NCI-H69 (cell line): ENCODE results near the gene AAR2.

Experiments
- DNase-seq: peaks from one replicate; lab custom pipeline; 2025; lab: John Stamatoyannopoulos, UW

AAR2 gene, protein sequence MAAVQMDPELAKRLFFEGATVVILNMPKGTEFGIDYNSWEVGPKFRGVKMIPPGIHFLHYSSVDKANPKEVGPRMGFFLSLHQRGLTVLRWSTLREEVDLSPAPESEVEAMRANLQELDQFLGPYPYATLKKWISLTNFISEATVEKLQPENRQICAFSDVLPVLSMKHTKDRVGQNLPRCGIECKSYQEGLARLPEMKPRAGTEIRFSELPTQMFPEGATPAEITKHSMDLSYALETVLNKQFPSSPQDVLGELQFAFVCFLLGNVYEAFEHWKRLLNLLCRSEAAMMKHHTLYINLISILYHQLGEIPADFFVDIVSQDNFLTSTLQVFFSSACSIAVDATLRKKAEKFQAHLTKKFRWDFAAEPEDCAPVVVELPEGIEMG

GRCh38 chr20:36235892-36236785 lies at the start of gene AAR2:
Gene AAR2 (plus strand): TSS chr20:36236478. CDS start chr20:36239869, 3,391 bp downstream.
- DNase-seq = peak; percentile 83

DNA sequence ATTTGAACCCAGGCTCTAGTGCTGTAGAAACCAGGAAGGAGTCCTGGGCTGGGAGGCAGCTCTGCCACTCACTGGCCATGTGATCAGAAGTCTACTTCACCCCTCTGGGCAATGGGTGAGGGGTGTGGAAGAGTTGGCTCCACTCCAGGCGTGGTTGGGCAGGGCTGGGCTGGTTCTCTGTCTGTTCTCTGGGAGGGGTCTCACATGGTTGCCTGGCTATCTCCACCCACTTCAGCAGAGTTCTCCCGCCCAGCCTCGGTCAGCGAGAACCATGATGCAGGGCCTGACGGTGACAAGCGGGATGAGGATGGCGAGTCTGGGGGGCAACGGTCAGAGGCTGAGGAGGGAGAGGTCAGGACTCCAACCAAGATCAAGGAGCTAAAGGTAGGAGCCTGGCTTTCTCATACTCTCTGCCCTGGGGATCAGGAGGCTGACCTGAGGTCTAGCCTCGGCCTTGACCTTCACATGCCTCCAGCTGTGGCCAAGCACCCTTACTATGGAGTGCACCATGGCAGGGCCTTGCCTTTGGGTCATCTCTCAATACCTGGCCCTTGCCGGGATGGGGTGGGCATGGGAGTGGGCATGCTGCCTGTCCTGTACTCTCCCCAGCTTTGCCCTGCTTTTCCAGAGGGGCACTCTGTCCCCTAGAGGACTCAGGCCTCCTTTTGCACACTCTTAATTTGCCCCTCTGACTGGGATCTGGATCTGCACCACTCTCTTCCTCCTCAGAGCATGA lies 42.1 kb upstream of the AAR2 start:
- no peak for DNase-seq

DNA sequence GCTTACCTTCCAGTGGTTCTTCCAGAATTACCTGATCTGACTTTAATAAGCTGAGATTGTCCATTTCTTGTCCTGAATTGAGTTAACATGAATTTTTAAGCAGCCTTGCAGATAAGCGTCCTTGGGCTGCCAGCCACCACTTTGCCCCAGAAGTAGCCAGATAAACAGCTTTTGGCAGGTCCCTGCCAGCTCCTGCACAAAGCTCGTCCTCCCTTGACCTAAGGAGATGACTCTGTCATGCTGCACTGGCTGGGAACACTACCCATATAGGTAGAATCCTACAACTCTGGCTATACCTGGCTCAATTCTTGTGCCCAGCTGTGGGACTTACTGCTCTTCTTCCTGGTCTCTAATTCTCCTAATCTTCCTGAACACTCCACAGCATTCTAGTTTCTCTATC lies 39.6 kb upstream of the AAR2 start:
- DNase-seq = no peak

DNA sequence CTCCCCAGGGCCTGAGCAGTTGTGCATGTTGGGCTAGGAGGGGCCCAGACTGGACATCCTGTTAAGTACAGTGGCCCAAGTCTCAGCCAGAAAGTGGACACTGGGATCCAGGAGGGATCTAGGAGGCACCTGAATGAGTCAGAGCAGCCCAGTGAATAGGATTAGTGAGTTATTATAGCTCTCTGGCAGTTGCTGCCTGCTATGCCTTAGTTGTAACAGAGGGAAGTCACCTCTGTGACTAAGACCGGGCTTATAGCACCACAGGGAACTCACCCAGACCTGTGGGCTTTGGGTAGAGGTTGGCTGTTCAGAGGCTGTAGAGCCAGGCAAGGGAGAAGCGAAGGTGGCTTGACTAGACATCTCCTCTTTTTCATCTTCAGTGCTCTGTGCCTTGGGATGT lies 39.0 kb upstream of the AAR2 start:
- DNase-seq = no peak

- DNase-seq = peak; percentile 67
Measured at GRCh38 chr20:36199345-36200257, 36.7 kb upstream of the AAR2 start.

- no peak for DNase-seq
Measured at GRCh38 chr20:36200451-36200850, 35.8 kb upstream of the AAR2 start.

DNA sequence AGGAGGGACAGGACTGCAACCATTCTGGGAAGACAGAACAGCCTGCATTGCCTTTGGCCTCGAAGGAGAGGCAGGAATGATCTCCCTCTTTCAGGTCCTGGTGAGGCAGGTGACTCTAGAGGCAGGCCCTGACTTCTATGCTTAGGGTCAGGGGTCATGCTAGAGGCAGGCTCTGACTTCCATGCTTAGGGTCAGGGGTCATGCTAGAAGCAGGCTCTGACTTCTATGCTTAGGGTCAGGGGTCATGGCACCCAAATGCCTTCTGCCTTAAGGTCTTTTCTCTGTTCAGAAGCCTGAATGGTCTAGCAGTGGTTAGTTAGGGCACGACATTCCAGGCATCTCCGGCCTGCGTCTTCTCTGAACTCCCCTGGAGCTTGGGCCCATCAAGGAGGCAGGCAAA lies 35.1 kb upstream of the AAR2 start:
- no peak for DNase-seq

- peak; percentile 63 for DNase-seq
Measured at GRCh38 chr20:36202891-36203338, 33.4 kb upstream of the AAR2 start.

- no peak for DNase-seq
Measured at GRCh38 chr20:36203861-36204260, 32.4 kb upstream of the AAR2 start.

- DNase-seq = no peak
Measured at GRCh38 chr20:36205026-36205425, 31.3 kb upstream of the AAR2 start.

DNA sequence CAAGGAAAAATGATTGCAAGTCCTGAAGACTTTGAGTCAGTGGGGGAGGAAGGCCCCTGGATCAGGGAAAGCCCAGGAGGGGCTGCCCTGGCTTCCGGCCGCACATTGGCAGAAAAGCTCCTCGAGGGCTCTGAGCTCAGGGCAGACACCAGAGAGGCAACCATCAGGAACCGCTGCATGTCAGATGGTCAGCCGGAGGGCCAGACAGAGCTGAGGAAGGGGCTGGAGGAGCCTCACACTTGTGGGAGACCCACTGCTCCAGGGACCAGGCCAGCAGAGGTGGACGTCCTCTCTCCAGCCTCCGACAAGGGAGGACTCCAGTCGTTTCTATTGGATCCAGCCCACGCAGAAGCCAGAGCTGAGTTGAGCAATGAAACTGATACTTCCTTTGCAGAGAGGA lies 30.2 kb upstream of the AAR2 start:
- no peak for DNase-seq

GRCh38 chr20:36206641-36207040 lies 29.6 kb upstream of the AAR2 start:
- no peak for DNase-seq

GRCh38 chr20:36207602-36208001 lies 28.7 kb upstream of the AAR2 start:
- DNase-seq = no peak

DNA sequence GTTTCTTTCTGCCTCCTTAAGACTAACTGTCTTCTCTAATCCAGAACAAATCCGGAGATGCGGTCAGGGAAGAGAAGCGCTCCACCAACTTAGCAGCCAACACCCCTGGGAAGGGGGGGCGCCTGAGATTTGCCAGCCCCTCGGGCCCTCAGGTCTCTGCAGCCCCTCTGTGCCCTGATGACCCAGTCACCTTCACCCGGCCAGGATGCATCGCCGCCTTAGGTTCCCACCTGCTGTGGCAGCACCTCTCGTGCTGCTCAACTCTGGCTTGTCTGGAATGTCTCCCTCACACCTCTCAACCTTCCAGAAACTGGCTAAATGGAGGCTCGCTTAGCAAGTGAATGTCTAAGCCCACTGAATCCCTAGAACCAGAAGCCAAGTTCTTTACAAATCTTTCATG lies 28.0 kb upstream of the AAR2 start:
- DNase-seq = no peak

DNA sequence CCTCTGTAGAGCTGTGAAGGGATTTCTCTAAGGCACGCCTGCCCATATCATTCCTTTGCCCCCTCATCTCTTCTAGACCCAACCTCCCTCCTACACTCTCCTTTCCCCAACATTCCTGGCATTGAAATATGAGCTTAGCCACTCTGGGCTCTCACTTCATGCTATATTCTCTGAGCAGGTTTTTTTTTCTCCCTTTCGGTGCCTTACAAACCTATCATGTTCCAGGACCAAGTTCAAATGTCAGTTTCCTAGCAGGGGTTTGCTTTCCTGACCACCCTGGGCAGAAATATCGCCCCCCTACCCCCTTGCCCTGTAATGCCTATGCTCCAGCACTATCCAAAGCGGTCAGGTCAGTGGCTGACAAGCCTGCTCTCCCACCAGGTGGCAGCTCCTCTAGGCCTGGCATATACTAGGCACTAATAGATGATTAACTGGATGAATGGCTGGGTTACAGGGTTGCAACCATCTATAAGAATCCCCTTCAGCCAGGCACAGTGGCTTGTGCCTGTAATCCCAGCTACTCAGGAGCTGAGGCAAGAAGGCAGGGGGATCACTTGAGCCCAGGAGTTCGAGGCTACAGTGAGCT lies 25.7 kb upstream of the AAR2 start:
- DNase-seq = no peak

GRCh38 chr20:36213362-36213761 lies 22.9 kb upstream of the AAR2 start:
- no peak for DNase-seq

- DNase-seq = peak; percentile 53
Measured at GRCh38 chr20:36214684-36215256, 21.5 kb upstream of the AAR2 start.

GRCh38 chr20:36215778-36216177 lies 20.5 kb upstream of the AAR2 start:
- no peak for DNase-seq

DNA sequence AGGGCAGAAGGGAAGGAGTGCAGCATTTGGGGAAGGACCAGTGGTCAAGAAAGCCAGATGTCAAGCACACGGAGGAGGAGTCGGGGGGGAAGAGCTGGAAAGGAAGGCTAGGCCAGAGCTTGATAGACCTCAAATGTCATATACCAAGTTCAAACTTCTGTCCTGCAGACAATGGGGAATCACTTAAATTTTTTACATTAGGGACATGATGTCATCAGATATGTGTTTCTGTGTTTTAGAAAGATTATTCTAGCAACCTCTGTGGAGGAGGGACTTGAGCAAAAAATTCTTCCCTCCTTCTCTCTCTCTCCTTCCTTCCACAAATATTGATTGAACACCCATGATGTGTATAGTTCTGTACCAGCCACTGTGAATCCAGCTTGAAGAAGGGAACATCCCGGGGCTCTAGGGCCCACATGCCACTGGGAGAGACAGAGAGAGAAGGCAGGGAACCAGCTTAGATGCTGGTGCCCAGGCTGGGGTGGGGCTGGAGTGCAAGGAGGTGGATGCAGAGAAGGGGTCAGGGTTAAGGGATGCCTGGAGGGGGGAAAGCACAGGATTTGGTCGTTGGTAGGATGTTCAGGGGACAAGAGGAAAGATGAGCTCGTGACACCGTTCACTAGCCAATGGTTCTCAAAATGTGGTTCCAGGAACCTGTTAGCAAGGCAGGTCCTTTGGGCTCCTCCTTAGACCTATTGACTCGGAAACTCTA lies 19.8 kb upstream of the AAR2 start:
- DNase-seq = no peak

- DNase-seq = peak; percentile 16
Measured at GRCh38 chr20:36217226-36217625, 19.1 kb upstream of the AAR2 start.
